H1 (cell line): ENCODE results near the gene TINAGL1. TPM values are rescaled to one million over a fixed set of nuclear protein-coding genes. Genes with fewer than 3 reads are reported as not detected.

ENCODE experiments used
- CTCF ChIP-seq, 3 experiments: IDR thresholded peaks; 1 replicate in 2 of 3; 2 replicates in 1 of 3; pipeline versions ENCODE4 v1.5.1 to v1.6.1; 2011; ENCODE audit warnings: low read length in 3 of 3, mild to moderate bottlenecking in 3 of 3, inconsistent platforms in 2 of 3, low read depth in 1 of 3, moderate library complexity in 1 of 3; ENCODE audit not compliant: insufficient read depth in 1 of 3; ENCODE audit errors: control extremely low read depth in 1 of 3
- polyA plus RNA-seq, 7 experiments: library from polyadenylated mRNA; depleted of rRNA in 3 of 7; stranded (reverse) in 5 of 7; unstranded in 2 of 7; fragments of >200 nt in 5 of 7; fragments of 200-250 nt in 2 of 7; gene quantifications; 1 replicate in 5 of 7; 2 replicates in 1 of 7; 4 replicates in 1 of 7; pipeline versions ENCODE4 v1.2.1 to v1.2.3, GENCODE V29; 2011 to 2013; ENCODE audit warnings: missing spikeins in 2 of 7, mixed read lengths in 2 of 7
- total RNA-seq: library from RNA; stranded (reverse); fragmentation: NEBNext Ultra II Directional; extraction: Animal tissue kit (Norgen Biotek cat#: 25700); gene quantifications from 2 replicates; pipeline ENCODE4 v1.2.1, GENCODE V29; 2021

TINAGL1 gene
- total and polyA plus RNA-seq, 2 of the 8 experiments (the other 6 are each of a cell fraction or from before 2014, with no cell fraction given) = 11.2 to 21.7 TPM

GRCh38 chr1:31617916-31618746 is 41.8 kb downstream of the TINAGL1 start (continued):
- peak; percentile 70 to 83 (median 74) for TF ChIP-seq CTCF (IDR thresholded peaks at IDR 0.05; ENCODE audit: control extremely low read depth in 1 of 3, insufficient read depth in 1 of 3, low read depth in 1 of 3, low read length in 3 of 3)
